Neural cell (in vitro differentiated cells): ENCODE results near the gene RAPGEF4. TPM values are rescaled to one million over a fixed set of nuclear protein-coding genes. Genes with fewer than 3 reads are reported as not detected.
A peak's percentile ranks its signal among the peaks of the same experiment; 100 is the strongest.

Experiments
- H2AFZ ChIP-seq: fragments of 200-600, 300-800 bp; sonication (generic), shearing (Covaris generic); 2 replicates; pipeline ENCODE4 v1.6.0; 2014; ENCODE audit warnings: low read depth, mild to moderate bottlenecking, antibody characterized with exemption, low read length, moderate library complexity
- H3F3A ChIP-seq: fragments of 200-600 bp; shearing (Covaris generic); 2 replicates; pipeline ENCODE4 v1.6.1; 2016; ENCODE audit warnings: mild to moderate bottlenecking, moderate library complexity, mixed read lengths, antibody characterized with exemption, low read length; ENCODE audit not compliant: insufficient read depth, poor library complexity, severe bottlenecking
- H3K27ac ChIP-seq: fragments of 200-600, 300-800 bp; sonication (generic), shearing (Covaris generic); 2 replicates; pipeline ENCODE4 v1.5.1; 2014; ENCODE audit warnings: mild to moderate bottlenecking, low read length, moderate library complexity
- H3K27me3 ChIP-seq: fragments of 300-800, 200-600 bp; sonication (generic), shearing (Covaris generic); 2 replicates; pipeline ENCODE4 v1.6.0; 2014; ENCODE audit warnings: mild to moderate bottlenecking, low read depth, low read length, moderate library complexity; ENCODE audit not compliant: insufficient read depth
- H3K36me3 ChIP-seq: fragments of 300-800, 200-600 bp; sonication (generic), shearing (Covaris generic); 2 replicates; pipeline ENCODE4 v1.5.1; 2014; ENCODE audit warnings: mild to moderate bottlenecking, antibody characterized with exemption, low read length, moderate library complexity; ENCODE audit not compliant: insufficient read depth
- H3K4me2 ChIP-seq: fragments of 300-800, 200-600 bp; sonication (generic), shearing (Covaris generic); 2 replicates; pipeline ENCODE4 v1.6.0; 2014; ENCODE audit warnings: mild to moderate bottlenecking, low read length
- H3K4me3 ChIP-seq: fragments of 300-800, 200-600 bp; sonication (generic), shearing (Covaris generic); 2 replicates; pipeline ENCODE4 v1.5.1; 2014; ENCODE audit warnings: mild to moderate bottlenecking, low read length, moderate library complexity
- H3K79me2 ChIP-seq: fragments of 200-600 bp; shearing (Covaris generic); replicated peaks from 2 replicates; pipeline ENCODE4 v1.6.0; 2014; ENCODE audit warnings: mild to moderate bottlenecking, low read length, moderate library complexity; ENCODE audit not compliant: insufficient read depth
- H3K9ac ChIP-seq: fragments of 300-800, 200-600 bp; sonication (generic), shearing (Covaris generic); 2 replicates; pipeline ENCODE4 v1.6.1; 2016; ENCODE audit warnings: mild to moderate bottlenecking, low read length, mixed read lengths
- H3K9me2 ChIP-seq: fragments of 200-600 bp; shearing (Covaris generic); 2 replicates; pipeline ENCODE4 v1.6.1; 2016; ENCODE audit warnings: mild to moderate bottlenecking, low read length, mixed read lengths; ENCODE audit not compliant: insufficient read depth
- H3K9me3 ChIP-seq: fragments of 200-600, 300-800 bp; sonication (generic), shearing (Covaris generic); 2 replicates; pipeline ENCODE4 v1.6.1; 2016; ENCODE audit warnings: mild to moderate bottlenecking, mixed run types, low read length, moderate library complexity, mixed read lengths
- H4K20me1 ChIP-seq: fragments of 200-600 bp; shearing (Covaris generic); 2 replicates; pipeline ENCODE4 v1.6.1; 2016; ENCODE audit warnings: mild to moderate bottlenecking, mixed run types; ENCODE audit not compliant: insufficient read depth
- CTCF ChIP-seq: fragments of 450-650 bp; IDR thresholded peaks from 2 replicates; pipeline ENCODE4 v1.5.1; 2014; ENCODE audit warnings: antibody characterized with exemption, mild to moderate bottlenecking, moderate library complexity; ENCODE audit not compliant: poor library complexity, severe bottlenecking
- EP300 ChIP-seq: fragments of 450-650 bp; conservative IDR thresholded peaks from 2 replicates; pipeline ENCODE4 v1.6.1; 2014; ENCODE audit warnings: antibody characterized with exemption, mild to moderate bottlenecking, moderate library complexity; ENCODE audit not compliant: poor library complexity, severe bottlenecking
- EZH2 ChIP-seq: fragments of 200-600, 300-800 bp; shearing (Covaris generic), sonication (generic); IDR thresholded peaks from 2 replicates; pipeline ENCODE4 v1.6.1; 2014; ENCODE audit warnings: antibody characterized with exemption, low read length, borderline replicate concordance, mild to moderate bottlenecking; ENCODE audit not compliant: insufficient read depth, poor library complexity, severe bottlenecking
- MXI1 ChIP-seq: fragments of 450-650 bp; conservative IDR thresholded peaks from 2 replicates; pipeline ENCODE4 v1.6.1; 2014; ENCODE audit warnings: antibody characterized with exemption, mild to moderate bottlenecking; ENCODE audit not compliant: poor library complexity, severe bottlenecking
- POLR2AphosphoS5 ChIP-seq: IDR thresholded peaks from 2 replicates; pipeline ENCODE4 v1.6.1; 2012
- RAD21 ChIP-seq: fragments of 450-650 bp; conservative IDR thresholded peaks from 2 replicates; pipeline ENCODE4 v1.6.1; 2014; ENCODE audit warnings: antibody characterized with exemption, mild to moderate bottlenecking, moderate library complexity
- REST ChIP-seq: IDR thresholded peaks from 2 replicates; pipeline ENCODE4 v1.6.1; 2012; ENCODE audit warnings: borderline replicate concordance
- SMC3 ChIP-seq: fragments of 450-650 bp; conservative IDR thresholded peaks from 2 replicates; pipeline ENCODE4 v1.6.1; 2014; ENCODE audit warnings: antibody characterized with exemption, mild to moderate bottlenecking, moderate library complexity; ENCODE audit not compliant: poor library complexity
- TAF1 ChIP-seq: IDR thresholded peaks from 2 replicates; pipeline ENCODE4 v1.6.1; 2012; ENCODE audit warnings: low read depth
- polyA plus RNA-seq: library from polyadenylated mRNA; depleted of rRNA; stranded (reverse); fragments of >200 nt; gene quantifications from 2 replicates; pipeline ENCODE4 v1.2.3, GENCODE V29; 2014

The RAPGEF4 gene
- polyA plus RNA-seq, 1 donor from 2014 or later: 10.4 TPM

GRCh38 chr2:172999641-173000386 lies 264.2 kb downstream of the RAPGEF4 start:
- Histone ChIP-seq H3K36me3 (no peaks in the 10 kb centered on the region), H3K27ac (no peak overlapping the region), H3K9ac (no peak overlapping the region), H3K9me3 (no peaks in the 10 kb centered on the region), H3K79me2 (no peaks in the 10 kb centered on the region), H3K27me3 (no peaks in the 10 kb centered on the region), H2AFZ (no peak overlapping the region), H3K9me2 (no peaks in the 10 kb centered on the region), H3K4me3 (no peak overlapping the region), H4K20me1 (no peaks in the 10 kb centered on the region), H3K4me2 (no peak overlapping the region), H3F3A (no peaks in the 10 kb centered on the region)
- TF ChIP-seq SMC3 (no peak), EZH2 (no peak), POLR2AphosphoS5 (peak; percentile 34)

GRCh38 chr2:173001664-173002604 lies 266.3 kb downstream of the RAPGEF4 start:
- H3K27me3 ChIP-seq: no peaks in the 10 kb centered on the region
- H3K79me2 ChIP-seq: no peaks in the 10 kb centered on the region
- no peak overlapping the region for H2AFZ ChIP-seq
- no peaks in the 10 kb centered on the region for H3F3A ChIP-seq
- H4K20me1 ChIP-seq: no peaks in the 10 kb centered on the region
- no peaks in the 10 kb centered on the region for H3K9me2 ChIP-seq
- H3K4me3 ChIP-seq: no peak overlapping the region
- no peaks in the 10 kb centered on the region for H3K36me3 ChIP-seq
- no peak overlapping the region for H3K4me2 ChIP-seq
- TF ChIP-seq EP300 (no peak), EZH2 (no peak), REST (no peak), RAD21 (no peak), SMC3 (no peak), CTCF (no peak), MXI1 (no peak), TAF1 (no peak), POLR2AphosphoS5 (no peak)
- H3K27ac ChIP-seq: no peak overlapping the region
- H3K9ac ChIP-seq: no peak overlapping the region
- no peaks in the 10 kb centered on the region for H3K9me3 ChIP-seq
